Right lobe of liver (tissue), 6 donors: ENCODE data around the gene C2CD3. TPM values are rescaled to one million over a fixed set of nuclear protein-coding genes. Genes with fewer than 3 reads are reported as not detected.

Source experiments
- ATAC-seq, 4 donors: fragments of 200-7000 bp; cut with Tn5 transposase; one replicate each; pipeline ENCODE4 v1.9.1; 2020; ENCODE audit warnings: mild to moderate bottlenecking in 4 of 4, moderate library complexity in 4 of 4
- DNase-seq, 3 donors: peaks; one replicate each; pipeline ENCODE4 v3.0.0-alpha.2; 2020
- H3K27ac ChIP-seq, 3 donors: fragments of 200-600 bp; one replicate each; pipeline ENCODE4 v1.8.0; 2022
- H3K27me3 ChIP-seq, 2 donors: fragments of 200-600 bp; one replicate each; pipeline ENCODE4 v1.8.0; 2022
- H3K36me3 ChIP-seq, 4 donors: fragments of 200-600 bp; sonication (generic) in 1 of 4; one replicate each; pipeline versions ENCODE4 v1.5.1 to v1.8.0; 2017 to 2022; ENCODE audit warnings: control low read depth in 1 of 4
- H3K4me1 ChIP-seq, 4 donors: fragments of 200-600 bp; sonication (generic) in 1 of 4; one replicate each; pipeline versions ENCODE4 v1.5.1 to v1.8.0; 2017 to 2022; ENCODE audit warnings: control low read depth in 1 of 4
- H3K4me3 ChIP-seq, 3 donors: fragments of 200-600 bp; one replicate each; pipeline ENCODE4 v1.8.0; 2022
- H3K9me3 ChIP-seq, 4 donors: fragments of 200-600 bp; sonication (generic) in 1 of 4; one replicate each; pipeline versions ENCODE4 v1.5.1 to v1.8.0; 2017 to 2022; ENCODE audit warnings: control low read depth in 1 of 4
- CTCF ChIP-seq, 4 donors: fragments of 200-600 bp in 3 of 4; fragments of 450-650 bp in 1 of 4; IDR thresholded peaks; one replicate each; pipeline versions ENCODE4 v1.5.1 to v1.8.0; 2016 to 2022; ENCODE audit warnings: antibody characterized with exemption in 4 of 4, mild to moderate bottlenecking in 2 of 4
- POLR2A ChIP-seq: fragments of 450-650 bp; IDR thresholded peaks from one replicate; pipeline ENCODE4 v1.6.1; 2017; ENCODE audit warnings: antibody characterized with exemption, mild to moderate bottlenecking
- WGBS: methylation state at CpG from one replicate; pipeline ENCODE4 v1.1.6; 2018; ENCODE audit warnings: low coverage, low lambda C conversion rate; ENCODE audit not compliant: insufficient coverage; ENCODE audit errors: missing lambda C conversion rate; 5-methylcytosine and 5-hydroxymethylcytosine counted together
- intact Hi-C, 2 donors: fragments of 100-400 bp; cut with DNase I; formaldehyde crosslinking; loops; one replicate each; pipeline versions ENCODE4 v1.11.2 to v1.14.1; 2022
- total RNA-seq, 6 experiments: library from RNA; depleted of rRNA in 2 of 6; stranded (reverse); fragments of >200 nt in 2 of 6; fragmentation: NEBNext Ultra II Directional in 3 of 6; extraction: Animal tissue kit (Norgen Biotek cat#: 25700) in 3 of 6; gene quantifications; one replicate each; pipeline versions ENCODE4 v1.1.0 to v1.2.4, GENCODE V29; 2016 to 2023
- donor health status: DM: no; HTN: yes; CAD: no.
- donor health status: DM: no; HTN: no; CAD: no.
- donor health status: DM: no; HTN: no; CAD: no.
- donor health status: DM: no; HTN: yes; CAD: no.
- donor health status: DM: no; HTN: yes; CAD: no.

The C2CD3 gene
- total RNA-seq, 6 experiments from 2014 or later: 4.8 to 9.6 (median 7.4) TPM

GRCh38 chr11:74169738-74170458 is 904 bp downstream of the C2CD3 start:
- Histone ChIP-seq H3K4me1 (peaks cover 0 to 19% (median 4%) of the 10 kb centered on the region in 4 donors), H3K27me3 (no peaks in the 10 kb centered on the region), H3K4me3 (peak overlapping the region; percentile 51 to 83 (median 75)), H3K27ac (peak overlapping the region in 2 of 3 donors; percentile 73 to 74), H3K9me3 (no peaks in the 10 kb centered on the region), H3K36me3 (peaks cover 0 to 13% (median 0%) of the 10 kb centered on the region in 4 donors)
- no peak for DNase-seq
- 10% methylated on average over 9 of the region's 9 CpGs for WGBS
- ATAC-seq: no peak
- no peak for TF ChIP-seq CTCF (IDR thresholded peaks at IDR 0.05)
- TF ChIP-seq POLR2A: no peak
- intact Hi-C loops: no loop called here

GRCh38 chr11:74168838-74169237 is 2.0 kb downstream of the C2CD3 start:
- no peak for ATAC-seq
- H3K27me3 ChIP-seq: no peaks in the 10 kb centered on the region
- 65% methylated on average over 3 of the region's 3 CpGs for WGBS

GRCh38 chr11:74162681-74163467 is 7.9 kb downstream of the C2CD3 start:
- ATAC-seq (no peak), DNase-seq (no peak)
- no peak for TF ChIP-seq CTCF (IDR thresholded peaks at IDR 0.05)
- no peak for TF ChIP-seq POLR2A
- no peaks in the 10 kb centered on the region for H3K27me3 ChIP-seq
- intact Hi-C loops: no loop called here
- H3K4me3 ChIP-seq: no peak overlapping the region
- peaks cover 0 to 15% (median 0%) of the 10 kb centered on the region in 4 donors for H3K36me3 ChIP-seq
- 93% methylated on average over 2 of the region's 2 CpGs for WGBS
- H3K4me1 ChIP-seq: no peaks in the 10 kb centered on the region
- H3K9me3 ChIP-seq: no peaks in the 10 kb centered on the region
- no peak overlapping the region for H3K27ac ChIP-seq

More at GRCh38 chr11:74168838-74169237, 2.0 kb downstream of the C2CD3 start:
- no peak for DNase-seq
- peaks cover 0 to 18% (median 0%) of the 10 kb centered on the region in 4 donors for H3K36me3 ChIP-seq
- TF ChIP-seq CTCF (IDR thresholded peaks at IDR 0.05): no peak
- TF ChIP-seq POLR2A: no peak
- peaks cover 0 to 19% (median 4%) of the 10 kb centered on the region in 4 donors for H3K4me1 ChIP-seq
- H3K4me3 ChIP-seq: no peak overlapping the region
- intact Hi-C loops: no loop called here
- H3K27ac ChIP-seq: no peak overlapping the region
- no peaks in the 10 kb centered on the region for H3K9me3 ChIP-seq

DNA sequence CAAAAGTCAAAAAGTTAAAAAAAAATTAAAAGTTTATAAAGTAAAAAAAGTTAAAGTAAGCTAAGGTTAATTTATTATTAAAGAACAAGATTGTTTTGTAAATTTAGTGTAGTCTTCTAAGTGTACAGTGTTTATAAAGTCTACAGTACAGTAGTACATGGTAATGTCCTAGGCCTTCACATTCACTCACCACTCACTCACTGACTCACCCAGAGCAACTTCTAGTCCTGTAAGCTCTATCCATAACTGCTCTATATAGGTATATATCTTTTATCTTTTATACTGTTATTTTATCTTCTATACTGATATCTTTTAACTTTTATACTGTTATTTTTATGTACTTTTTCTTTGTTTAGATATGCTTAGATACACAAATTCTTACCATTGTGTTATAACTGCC is 11.2 kb downstream of the C2CD3 start:
- DNase-seq (no peak), ATAC-seq (no peak)
- Histone ChIP-seq H3K4me1 (no peaks in the 10 kb centered on the region), H3K4me3 (no peak overlapping the region), H3K36me3 (peaks cover 0 to 3% (median 0%) of the 10 kb centered on the region in 4 donors), H3K27ac (no peak overlapping the region), H3K27me3 (no peaks in the 10 kb centered on the region), H3K9me3 (no peaks in the 10 kb centered on the region)
- TF ChIP-seq POLR2A (no peak), CTCF (IDR thresholded peaks at IDR 0.05) (no peak)
- intact Hi-C loops: no loop called here
